Hepatocyte (in vitro differentiated cells): ENCODE measurements around the gene TPM3.

Source experiments
- EZH2 ChIP-seq: fragments of 200-600 bp; sonication (generic); IDR thresholded peaks from 2 replicates; pipeline ENCODE4 v1.6.1; 2016; ENCODE audit warnings: antibody characterized with exemption, mild to moderate bottlenecking, borderline replicate concordance
- EZH2phosphoT487 ChIP-seq: fragments of 200-600 bp; sonication (generic); IDR thresholded peaks from one replicate; pipeline ENCODE4 v1.6.1; 2018; ENCODE audit warnings: antibody characterized with exemption, mild to moderate bottlenecking, low read depth, moderate library complexity; ENCODE audit not compliant: unreplicated experiment, severe bottlenecking
- TF ChIP-seq, protein P1 (sequence below): fragments of 200-600 bp; sonication (generic); IDR thresholded peaks from 2 replicates; pipeline ENCODE4 v1.5.1; 2016; ENCODE audit warnings: antibody characterized with exemption, mild to moderate bottlenecking; ENCODE audit not compliant: poor library complexity

DNA sequence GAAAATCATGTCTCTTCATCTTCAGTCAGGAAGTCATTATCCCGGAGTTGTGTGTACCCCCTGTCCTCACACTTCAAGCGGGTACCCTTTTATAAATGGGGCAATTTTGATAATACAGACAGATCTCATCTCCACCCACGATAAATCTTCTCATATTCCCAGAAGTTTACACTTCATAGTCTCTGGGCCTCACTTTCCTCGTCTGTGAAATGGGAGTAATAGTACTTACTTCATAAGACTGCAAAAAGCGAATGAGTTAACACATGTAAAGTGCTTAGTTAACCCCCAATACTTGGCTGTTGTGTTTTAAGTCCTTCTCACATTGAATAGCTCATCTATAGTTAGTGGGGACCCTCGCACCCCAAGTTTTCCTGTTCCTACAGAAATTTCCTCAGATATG, 37.8 kb downstream of the TPM3 start:
- TF ChIP-seq, protein P1, sequence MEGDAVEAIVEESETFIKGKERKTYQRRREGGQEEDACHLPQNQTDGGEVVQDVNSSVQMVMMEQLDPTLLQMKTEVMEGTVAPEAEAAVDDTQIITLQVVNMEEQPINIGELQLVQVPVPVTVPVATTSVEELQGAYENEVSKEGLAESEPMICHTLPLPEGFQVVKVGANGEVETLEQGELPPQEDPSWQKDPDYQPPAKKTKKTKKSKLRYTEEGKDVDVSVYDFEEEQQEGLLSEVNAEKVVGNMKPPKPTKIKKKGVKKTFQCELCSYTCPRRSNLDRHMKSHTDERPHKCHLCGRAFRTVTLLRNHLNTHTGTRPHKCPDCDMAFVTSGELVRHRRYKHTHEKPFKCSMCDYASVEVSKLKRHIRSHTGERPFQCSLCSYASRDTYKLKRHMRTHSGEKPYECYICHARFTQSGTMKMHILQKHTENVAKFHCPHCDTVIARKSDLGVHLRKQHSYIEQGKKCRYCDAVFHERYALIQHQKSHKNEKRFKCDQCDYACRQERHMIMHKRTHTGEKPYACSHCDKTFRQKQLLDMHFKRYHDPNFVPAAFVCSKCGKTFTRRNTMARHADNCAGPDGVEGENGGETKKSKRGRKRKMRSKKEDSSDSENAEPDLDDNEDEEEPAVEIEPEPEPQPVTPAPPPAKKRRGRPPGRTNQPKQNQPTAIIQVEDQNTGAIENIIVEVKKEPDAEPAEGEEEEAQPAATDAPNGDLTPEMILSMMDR: no peak
- no peak for TF ChIP-seq EZH2
- no peak for TF ChIP-seq EZH2phosphoT487
